Left lobe of liver (tissue), 2 donors: ENCODE measurements around the gene TRMU. TPM values are rescaled to one million over a fixed set of nuclear protein-coding genes. Genes with fewer than 3 reads are reported as not detected.

Source experiments
- ATAC-seq: fragments of 200-7000 bp; cut with Tn5 transposase; one replicate; pipeline ENCODE4 v1.9.1; 2020; ENCODE audit warnings: mild to moderate bottlenecking, moderate library complexity
- DNase-seq: peaks from one replicate; pipeline ENCODE4 v3.0.0-alpha.2; 2020; ENCODE audit warnings: low spot score
- total RNA-seq: library from RNA; stranded (reverse); gene quantifications from one replicate; pipeline ENCODE4 v1.2.1, GENCODE V29; 2021
- donor health status: DM: no; HTN: no; CAD: no; lungs with moderate emphysema.
- donor health status: DM: no; HTN: yes; CAD: no.

TRMU gene
- total RNA-seq, 1 donor from 2014 or later, result 23.6 TPM

- DNase-seq (no peak), ATAC-seq (no peak)
Observed at GRCh38 chr22:46405901-46406300, 70.4 kb downstream of the TRMU start.

- DNase-seq (no peak), ATAC-seq (no peak)
Observed at GRCh38 chr22:46406349-46406748, 70.8 kb downstream of the TRMU start.

GRCh38 chr22:46406791-46407190 lies 71.3 kb downstream of the TRMU start:
- no peak for DNase-seq
- ATAC-seq, result no peak

Other genes with a start within 250 kb of the TRMU start
- 122 TPM for gene PPARA, start 185.2 kb upstream of the TRMU start, total RNA-seq
- gene CDPF1, start 85.4 kb upstream of the TRMU start, total RNA-seq, result 5.1 TPM
- gene PKDREJ, start 72.4 kb upstream of the TRMU start, total RNA-seq, result 0.05 TPM
- 189 TPM for gene TTC38, start 67.7 kb upstream of the TRMU start, total RNA-seq
- 0.63 TPM for gene GTSE1, start 38.8 kb upstream of the TRMU start, total RNA-seq
- gene CELSR1, start 201.9 kb downstream of the TRMU start, total RNA-seq, result 8.4 TPM